DOHH2 (cell line): Measurements from ENCODE around the gene AMMECR1.

Source experiments
- H3F3A ChIP-seq: fragments of 200-600 bp; sonication (generic), shearing (Covaris generic); 2 replicates; pipeline ENCODE4 v1.6.0; 2016; ENCODE audit warnings: antibody characterized with exemption, mild to moderate bottlenecking; ENCODE audit not compliant: control insufficient read depth, insufficient read depth
- H3K27ac ChIP-seq: fragments of 200-600 bp; sonication (generic); 2 replicates; pipeline ENCODE4 v1.5.1; 2014; ENCODE audit warnings: low read depth, mild to moderate bottlenecking, low read length, moderate library complexity
- H3K27me3 ChIP-seq: fragments of 200-600 bp; sonication (generic); 2 replicates; pipeline ENCODE4 v1.6.1; 2014; ENCODE audit warnings: mild to moderate bottlenecking, low read length, mixed read lengths; ENCODE audit not compliant: control insufficient read depth
- H3K36me3 ChIP-seq: fragments of 200-600 bp; sonication (generic); 2 replicates; pipeline ENCODE4 v1.6.1; 2014; ENCODE audit warnings: mild to moderate bottlenecking, low read length, moderate library complexity, mixed read lengths; ENCODE audit not compliant: control insufficient read depth
- H3K4me1 ChIP-seq: fragments of 200-600 bp; sonication (generic); 2 replicates; pipeline ENCODE4 v1.6.1; 2014; ENCODE audit warnings: mild to moderate bottlenecking, low read length, mixed read lengths; ENCODE audit not compliant: control insufficient read depth
- H3K4me2 ChIP-seq: fragments of 200-600 bp; sonication (generic); 2 replicates; pipeline ENCODE4 v1.6.0; 2014; ENCODE audit warnings: mild to moderate bottlenecking, low read length, moderate library complexity
- H3K4me3 ChIP-seq: fragments of 200-600 bp; sonication (generic); 2 replicates; pipeline ENCODE4 v1.5.1; 2014; ENCODE audit warnings: mild to moderate bottlenecking, low read length, mixed read lengths
- H3K79me2 ChIP-seq: fragments of 200-600 bp; sonication (generic); 2 replicates; pipeline ENCODE4 v1.6.1; 2014; ENCODE audit warnings: mild to moderate bottlenecking, low read length, mixed read lengths; ENCODE audit not compliant: control insufficient read depth
- H3K9me2 ChIP-seq: fragments of 200-600 bp; sonication (generic); replicated peaks from 2 replicates; pipeline ENCODE4 v1.6.1; 2014; ENCODE audit warnings: mild to moderate bottlenecking, low read length, mixed read lengths; ENCODE audit not compliant: control insufficient read depth
- H3K9me3 ChIP-seq: fragments of 200-600 bp; sonication (generic); 2 replicates; pipeline ENCODE4 v1.6.1; 2014; ENCODE audit warnings: antibody characterized with exemption, low read length, mixed read lengths; ENCODE audit not compliant: control insufficient read depth, insufficient read depth
- H4K20me1 ChIP-seq: fragments of 200-600 bp; sonication (generic); 2 replicates; pipeline ENCODE4 v1.6.0; 2014; ENCODE audit warnings: low read depth, mild to moderate bottlenecking, antibody characterized with exemption, low read length, moderate library complexity; ENCODE audit not compliant: control insufficient read depth, insufficient read depth
- EZH2phosphoT487 ChIP-seq: fragments of 200-600 bp; sonication (generic); IDR thresholded peaks from 2 replicates; pipeline ENCODE4 v1.6.1; 2017; ENCODE audit warnings: borderline replicate concordance, mild to moderate bottlenecking, antibody characterized with exemption, low read length, moderate library complexity, mixed read lengths
- TF ChIP-seq, protein P1 (sequence below): fragments of 200-600 bp; sonication (generic); IDR thresholded peaks from one replicate; pipeline ENCODE4 v1.5.1; 2014; ENCODE audit warnings: antibody characterized with exemption, mild to moderate bottlenecking, low read depth, low read length; ENCODE audit not compliant: poor library complexity, severe bottlenecking

AMMECR1 gene

DNA sequence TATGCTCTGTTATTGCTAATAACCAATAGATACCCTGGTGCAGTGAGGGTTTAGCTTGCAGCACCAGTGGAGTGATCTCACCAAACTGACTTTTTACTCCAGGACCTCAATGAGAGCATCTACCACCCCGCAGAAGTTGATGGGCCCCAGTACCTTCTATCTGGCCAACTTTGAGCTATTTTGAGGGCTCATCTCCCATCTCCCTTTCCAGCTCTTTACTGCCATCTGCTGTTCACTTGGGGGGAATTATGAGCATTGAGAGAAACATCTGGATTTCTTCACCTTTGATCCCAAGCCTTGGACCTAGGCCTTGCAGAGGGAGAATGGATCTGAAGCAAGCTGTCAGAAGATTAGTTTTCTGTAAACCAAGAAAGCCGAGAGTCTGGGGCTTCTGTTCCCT is 171.4 kb downstream of the AMMECR1 start:
- no peaks in the 10 kb centered on the region for H3K79me2 ChIP-seq
- no peaks in the 10 kb centered on the region for H3K9me2 ChIP-seq
- no peaks in the 10 kb centered on the region for H3K36me3 ChIP-seq
- H3K4me1 ChIP-seq: peaks cover 7% of the 10 kb centered on the region; the same call in 1 of the 2 replicates
- TF ChIP-seq EZH2phosphoT487: no peak
- TF ChIP-seq, protein P1, sequence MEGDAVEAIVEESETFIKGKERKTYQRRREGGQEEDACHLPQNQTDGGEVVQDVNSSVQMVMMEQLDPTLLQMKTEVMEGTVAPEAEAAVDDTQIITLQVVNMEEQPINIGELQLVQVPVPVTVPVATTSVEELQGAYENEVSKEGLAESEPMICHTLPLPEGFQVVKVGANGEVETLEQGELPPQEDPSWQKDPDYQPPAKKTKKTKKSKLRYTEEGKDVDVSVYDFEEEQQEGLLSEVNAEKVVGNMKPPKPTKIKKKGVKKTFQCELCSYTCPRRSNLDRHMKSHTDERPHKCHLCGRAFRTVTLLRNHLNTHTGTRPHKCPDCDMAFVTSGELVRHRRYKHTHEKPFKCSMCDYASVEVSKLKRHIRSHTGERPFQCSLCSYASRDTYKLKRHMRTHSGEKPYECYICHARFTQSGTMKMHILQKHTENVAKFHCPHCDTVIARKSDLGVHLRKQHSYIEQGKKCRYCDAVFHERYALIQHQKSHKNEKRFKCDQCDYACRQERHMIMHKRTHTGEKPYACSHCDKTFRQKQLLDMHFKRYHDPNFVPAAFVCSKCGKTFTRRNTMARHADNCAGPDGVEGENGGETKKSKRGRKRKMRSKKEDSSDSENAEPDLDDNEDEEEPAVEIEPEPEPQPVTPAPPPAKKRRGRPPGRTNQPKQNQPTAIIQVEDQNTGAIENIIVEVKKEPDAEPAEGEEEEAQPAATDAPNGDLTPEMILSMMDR: peak; percentile 48
- H3K4me2 ChIP-seq: no peak overlapping the region
- no peaks in the 10 kb centered on the region for H4K20me1 ChIP-seq
- no peak overlapping the region for H3K27ac ChIP-seq
- H3K4me3 ChIP-seq: no peak overlapping the region
- no peaks in the 10 kb centered on the region for H3F3A ChIP-seq
- H3K27me3 ChIP-seq: no peaks in the 10 kb centered on the region
- H3K9me3 ChIP-seq: no peaks in the 10 kb centered on the region

DNA sequence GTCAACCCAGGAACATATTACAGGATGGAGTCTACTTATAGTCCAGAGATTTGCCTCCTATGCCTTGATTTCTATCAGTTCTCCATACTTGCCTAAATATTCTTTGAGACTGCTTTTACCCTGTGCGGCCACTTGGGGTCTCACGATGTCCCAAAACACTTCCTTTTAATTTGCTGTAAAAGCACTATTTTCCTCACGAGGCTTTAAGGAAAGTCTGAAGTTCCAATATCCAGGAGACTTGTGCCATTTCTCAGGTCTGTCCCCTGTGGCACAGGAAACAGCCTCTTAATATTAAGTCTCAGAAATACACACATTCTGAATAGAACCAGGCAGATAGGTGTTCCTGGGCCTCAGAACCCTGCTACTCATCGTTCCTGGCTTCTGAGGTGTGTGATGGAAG is 172.0 kb downstream of the AMMECR1 start:
- no peaks in the 10 kb centered on the region for H3K36me3 ChIP-seq
- no peaks in the 10 kb centered on the region for H3K9me3 ChIP-seq
- no peak overlapping the region for H3K27ac ChIP-seq
- H3K4me3 ChIP-seq: no peak overlapping the region
- no peaks in the 10 kb centered on the region for H3K9me2 ChIP-seq
- H3K4me2 ChIP-seq: no peak overlapping the region
- no peaks in the 10 kb centered on the region for H3K27me3 ChIP-seq
- peaks cover 7% of the 10 kb centered on the region; the same call in 1 of the 2 replicates for H3K4me1 ChIP-seq
- H3F3A ChIP-seq: no peaks in the 10 kb centered on the region
- TF ChIP-seq EZH2phosphoT487: no peak
- TF ChIP-seq, protein P1: peak; percentile 51
- H3K79me2 ChIP-seq: no peaks in the 10 kb centered on the region
- H4K20me1 ChIP-seq: no peaks in the 10 kb centered on the region

DNA sequence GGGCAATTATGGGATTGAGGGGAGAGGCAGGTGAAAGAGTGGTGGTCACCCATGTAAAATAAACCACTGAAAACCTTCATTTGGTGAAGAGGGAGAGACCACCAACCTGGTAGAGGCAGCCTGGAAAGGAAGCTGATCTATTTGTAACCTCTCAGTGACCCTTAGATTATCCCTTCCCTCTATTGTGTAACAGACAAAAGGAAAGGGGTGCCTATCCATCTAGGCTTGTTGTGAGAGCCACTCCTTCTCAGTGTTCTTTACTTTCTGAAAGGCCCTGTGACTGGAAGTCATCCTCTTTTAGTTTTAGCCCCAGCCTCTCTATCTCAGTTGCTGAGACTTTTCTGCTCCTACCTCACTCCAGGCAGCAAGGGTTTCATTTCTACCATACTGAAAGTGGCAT is 172.6 kb downstream of the AMMECR1 start:
- Histone ChIP-seq H3K4me3 (no peak overlapping the region), H3F3A (no peaks in the 10 kb centered on the region), H4K20me1 (no peaks in the 10 kb centered on the region), H3K9me2 (no peaks in the 10 kb centered on the region), H3K27ac (no peak overlapping the region), H3K4me2 (no peak overlapping the region), H3K79me2 (no peaks in the 10 kb centered on the region), H3K27me3 (no peaks in the 10 kb centered on the region), H3K9me3 (no peaks in the 10 kb centered on the region), H3K36me3 (no peaks in the 10 kb centered on the region), H3K4me1 (peaks cover 7% of the 10 kb centered on the region; the same call in 1 of the 2 replicates)
- no peak for TF ChIP-seq EZH2phosphoT487
- TF ChIP-seq, protein P1: no peak
